Gastrocnemius medialis (tissue), 4 donors: Measurements from ENCODE around the gene FAAP20.
"Not testable (repeated sequence)": the region's sequence is repeated elsewhere in the genome, so short reads cannot be mapped to it uniquely, and the experiment has no call there.

Experiments
- POLR2A ChIP-seq, 2 donors: fragments of 450-650 bp; IDR thresholded peaks; one replicate each; pipeline ENCODE4 v1.6.1; 2017; ENCODE audit warnings: antibody characterized with exemption in 2 of 2, mild to moderate bottlenecking in 2 of 2, moderate library complexity in 2 of 2
- TF ChIP-seq, protein P1 (sequence below), 5 experiments: fragments of 450-650 bp in 3 of 5; fragments of 200-600 bp in 2 of 5; sonication (generic) in 2 of 5; IDR thresholded peaks in 4 of 5; conservative IDR thresholded peaks in 1 of 5; 1 replicate in 4 of 5; 2 replicates in 1 of 5; pipeline ENCODE4 v1.5.1; 2016 to 2019; ENCODE audit warnings: antibody characterized with exemption in 5 of 5, mild to moderate bottlenecking in 3 of 5, moderate library complexity in 3 of 5

DNA sequence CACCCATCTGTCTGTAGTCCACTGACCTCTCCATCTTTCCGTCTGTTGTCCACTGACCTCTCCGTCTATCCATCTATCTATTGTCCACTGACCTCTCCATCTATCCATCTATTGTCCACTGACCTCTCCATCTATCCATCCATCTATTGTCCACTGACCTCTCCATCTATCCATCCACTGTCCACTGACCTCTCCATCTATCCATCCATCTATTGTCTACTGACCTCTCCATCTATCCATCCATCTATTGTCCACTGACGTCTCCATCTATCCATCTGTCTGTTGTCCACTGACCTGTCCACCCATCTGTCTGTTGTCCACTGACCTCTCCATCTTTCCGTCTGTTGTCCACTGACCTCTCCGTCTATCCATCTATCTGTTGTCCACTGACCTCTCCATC lies 46.7 kb downstream of the FAAP20 start:
- TF ChIP-seq, protein P1, sequence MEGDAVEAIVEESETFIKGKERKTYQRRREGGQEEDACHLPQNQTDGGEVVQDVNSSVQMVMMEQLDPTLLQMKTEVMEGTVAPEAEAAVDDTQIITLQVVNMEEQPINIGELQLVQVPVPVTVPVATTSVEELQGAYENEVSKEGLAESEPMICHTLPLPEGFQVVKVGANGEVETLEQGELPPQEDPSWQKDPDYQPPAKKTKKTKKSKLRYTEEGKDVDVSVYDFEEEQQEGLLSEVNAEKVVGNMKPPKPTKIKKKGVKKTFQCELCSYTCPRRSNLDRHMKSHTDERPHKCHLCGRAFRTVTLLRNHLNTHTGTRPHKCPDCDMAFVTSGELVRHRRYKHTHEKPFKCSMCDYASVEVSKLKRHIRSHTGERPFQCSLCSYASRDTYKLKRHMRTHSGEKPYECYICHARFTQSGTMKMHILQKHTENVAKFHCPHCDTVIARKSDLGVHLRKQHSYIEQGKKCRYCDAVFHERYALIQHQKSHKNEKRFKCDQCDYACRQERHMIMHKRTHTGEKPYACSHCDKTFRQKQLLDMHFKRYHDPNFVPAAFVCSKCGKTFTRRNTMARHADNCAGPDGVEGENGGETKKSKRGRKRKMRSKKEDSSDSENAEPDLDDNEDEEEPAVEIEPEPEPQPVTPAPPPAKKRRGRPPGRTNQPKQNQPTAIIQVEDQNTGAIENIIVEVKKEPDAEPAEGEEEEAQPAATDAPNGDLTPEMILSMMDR (IDR thresholded peaks at IDR 0.05 in 4 of 5, conservative IDR thresholded peaks at IDR 0.05 in 1 of 5), result not testable (repeated sequence)
- not testable (repeated sequence) for TF ChIP-seq POLR2A (IDR thresholded peaks at IDR 0.05)
